ENCODE results near the gene CLASP1.
"Not testable (repeated sequence)": the region's sequence is repeated elsewhere in the genome, so short reads cannot be mapped to it uniquely, and the experiment has no call there.

The CLASP1 gene

GRCh38 chr2:121649149-121649595, at the start of gene CLASP1:
Gene CLASP1 (minus strand): TSS chr2:121649462. CDS start chr2:121605895, 43,567 bp downstream.
- no peak for FAIRE-seq

- FAIRE-seq = no peak
Observed at GRCh38 chr2:121698318-121698930, 49.2 kb upstream of the CLASP1 start.

DNA sequence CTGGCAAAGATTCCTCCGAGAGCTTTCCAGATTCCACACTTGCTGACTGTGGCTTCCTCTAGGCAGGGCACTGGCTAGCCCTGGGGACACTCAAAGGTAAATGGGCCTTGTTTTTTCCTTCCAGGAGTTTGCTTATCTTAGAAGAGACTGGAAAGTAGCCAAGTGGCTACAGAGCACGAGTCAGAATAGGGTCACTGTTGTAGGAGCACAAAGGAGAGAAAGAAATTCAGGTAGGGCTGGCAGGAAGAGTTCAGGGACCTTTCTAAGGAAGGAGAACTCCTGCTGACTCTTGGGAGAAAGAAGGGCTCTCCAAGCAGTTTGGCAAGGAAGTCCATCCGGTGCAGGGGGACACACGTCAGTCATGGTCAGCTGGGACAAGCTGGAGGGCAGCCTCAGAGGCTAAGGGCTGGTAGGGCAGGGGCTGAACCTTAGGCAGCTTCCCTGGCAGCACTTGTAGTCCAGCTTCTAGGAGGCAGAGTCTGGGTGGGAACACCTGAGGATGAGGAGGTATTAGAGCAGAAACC, 47.9 kb upstream of the CLASP1 start:
- FAIRE-seq = no peak

- no peak for FAIRE-seq
Observed at GRCh38 chr2:121696410-121696930, 47.2 kb upstream of the CLASP1 start.

- no peak for FAIRE-seq
Observed at GRCh38 chr2:121695171-121695451, 45.8 kb upstream of the CLASP1 start.

DNA sequence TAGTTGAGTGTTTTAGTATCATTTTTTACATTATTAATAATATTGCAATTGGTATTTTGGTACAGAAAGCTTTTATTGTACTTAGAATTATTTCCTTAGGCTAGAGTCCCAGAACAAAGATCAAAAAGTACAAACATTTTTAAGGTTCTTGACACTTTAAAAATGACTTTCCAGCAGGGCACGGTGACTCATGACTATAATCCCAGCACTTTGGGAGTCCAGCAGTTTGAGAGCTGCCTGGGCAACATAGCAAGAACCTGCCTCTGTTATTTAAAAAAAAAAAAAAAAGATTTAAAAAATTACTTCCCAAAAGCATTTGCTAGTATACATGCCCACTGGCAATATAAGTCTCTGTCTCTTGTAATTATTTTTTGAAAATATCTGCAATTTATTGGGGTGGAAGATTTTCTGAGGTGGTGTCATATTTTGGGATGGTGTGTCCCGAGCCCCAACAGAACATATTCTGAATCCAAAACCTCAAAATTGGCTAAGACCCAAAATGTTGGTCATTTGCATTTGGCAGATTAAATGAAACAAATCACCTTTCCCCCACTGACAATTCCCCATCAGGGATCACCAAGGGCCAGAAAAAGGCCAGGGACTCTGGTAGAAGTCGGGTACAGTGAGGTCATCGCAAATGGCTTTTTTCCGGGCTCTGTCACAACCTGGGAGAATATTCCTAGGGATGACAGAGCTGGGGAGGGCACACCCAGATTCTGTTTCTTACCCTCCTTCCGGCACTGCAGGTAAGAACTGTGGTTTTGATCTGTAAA, 45.3 kb upstream of the CLASP1 start:
- FAIRE-seq = no peak

DNA sequence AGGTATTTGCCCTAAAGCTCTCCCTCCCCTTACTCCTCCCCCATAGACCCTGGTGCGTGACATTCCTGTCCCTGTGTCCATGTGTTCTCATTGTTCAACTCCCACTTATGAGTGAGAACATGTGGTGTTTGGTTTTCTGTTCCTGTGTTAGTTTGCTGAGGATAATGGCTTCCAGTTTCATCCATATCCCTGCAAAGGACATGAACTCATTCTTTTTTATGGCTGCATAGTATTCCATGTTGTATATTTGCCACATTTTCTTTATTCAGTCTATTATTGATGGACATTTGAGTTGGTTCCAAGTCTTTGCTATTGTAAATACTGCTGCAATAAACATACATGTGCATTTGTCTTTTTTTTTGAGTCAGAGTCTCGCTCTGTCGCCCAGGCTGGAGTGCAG, 41.3 kb upstream of the CLASP1 start:
- FAIRE-seq = not testable (repeated sequence)

DNA sequence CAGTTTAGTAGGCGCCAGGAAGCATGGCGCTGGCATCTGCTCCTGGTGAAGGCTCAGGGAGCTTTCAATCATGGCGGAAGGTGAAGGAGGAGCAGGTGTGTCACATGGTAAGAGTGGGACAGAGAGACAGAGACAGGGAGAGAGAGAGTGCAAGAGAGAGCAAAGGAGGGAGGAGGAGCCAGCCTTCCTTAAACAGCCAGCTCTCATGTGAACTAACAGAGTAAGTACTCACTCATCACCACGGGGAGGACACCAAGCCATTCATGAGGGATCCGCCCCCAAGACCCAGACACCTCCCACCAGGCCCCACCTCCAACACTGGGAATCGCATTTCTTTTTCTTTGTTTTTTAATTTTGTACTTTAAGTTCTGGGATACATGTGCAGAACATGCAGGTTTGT, 40.8 kb upstream of the CLASP1 start:
- no peak for FAIRE-seq

DNA sequence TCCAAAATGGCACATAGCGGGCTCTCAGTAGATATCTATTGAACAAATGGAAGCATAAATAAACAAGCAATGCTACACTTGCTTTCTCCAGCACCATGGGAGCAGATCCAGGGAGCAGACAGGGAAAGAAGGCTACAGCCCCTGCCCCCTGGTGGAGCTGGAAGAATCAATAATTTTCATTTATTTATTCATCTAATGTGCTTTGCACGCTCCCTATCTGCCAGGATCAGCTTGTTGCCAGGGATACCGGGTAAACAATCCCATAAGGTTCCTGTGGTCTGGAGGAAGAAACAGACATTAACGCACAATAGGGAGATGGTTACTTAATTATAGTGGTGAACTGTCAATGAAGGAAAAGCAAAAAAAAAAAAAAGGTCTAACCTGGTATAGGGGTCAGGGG, 40.1 kb upstream of the CLASP1 start:
- FAIRE-seq = no peak

- no peak for FAIRE-seq
Observed at GRCh38 chr2:121688820-121689219, 39.6 kb upstream of the CLASP1 start.

DNA sequence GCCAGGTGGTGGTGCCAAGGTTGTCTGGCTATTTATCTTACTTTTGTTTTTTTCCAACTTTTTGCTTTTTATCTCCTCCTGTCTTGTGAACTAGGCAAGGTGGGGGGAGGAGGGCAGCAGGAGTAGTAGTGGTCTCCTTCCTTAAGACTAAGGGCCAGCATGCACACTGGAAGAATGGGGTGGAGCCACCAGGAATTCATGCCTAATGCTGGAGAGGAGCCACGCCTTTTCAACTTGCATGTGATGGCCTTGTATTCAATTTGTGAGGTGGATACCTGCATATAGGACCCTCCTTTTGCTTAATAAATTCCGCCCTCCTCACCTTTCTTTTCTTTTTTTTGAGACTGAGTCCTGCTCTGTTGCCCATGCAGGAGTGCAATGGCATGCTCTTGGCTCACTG, 37.6 kb upstream of the CLASP1 start:
- no peak for FAIRE-seq

DNA sequence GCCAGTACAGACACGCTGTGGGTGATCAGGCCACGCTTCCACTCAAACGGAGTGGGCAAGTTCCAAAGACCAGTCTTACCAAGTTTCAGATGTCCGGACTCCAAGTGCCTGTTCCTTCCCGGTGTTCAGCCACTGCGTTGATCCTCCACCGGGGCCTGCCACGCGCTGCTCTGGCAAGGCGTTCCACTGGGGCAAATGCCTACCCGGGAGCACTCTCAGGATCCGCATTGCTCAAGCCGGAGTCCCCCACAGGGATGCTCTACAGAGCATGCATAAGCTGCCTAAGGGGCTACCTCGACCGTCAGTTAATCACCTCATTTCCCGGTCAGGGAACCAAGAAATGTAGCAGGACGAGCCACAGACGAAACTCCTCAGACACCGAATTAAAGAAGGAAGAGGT, 37.0 kb upstream of the CLASP1 start:
- no peak for FAIRE-seq

- FAIRE-seq = no peak
Observed at GRCh38 chr2:121682396-121683298, 33.4 kb upstream of the CLASP1 start.

GRCh38 chr2:121677855-121678254, 28.6 kb upstream of the CLASP1 start:
- no peak for FAIRE-seq

- FAIRE-seq = not testable (repeated sequence)
Observed at GRCh38 chr2:121671621-121672020, 22.4 kb upstream of the CLASP1 start.

- FAIRE-seq = no peak
Observed at GRCh38 chr2:121670181-121670580, 20.9 kb upstream of the CLASP1 start.

DNA sequence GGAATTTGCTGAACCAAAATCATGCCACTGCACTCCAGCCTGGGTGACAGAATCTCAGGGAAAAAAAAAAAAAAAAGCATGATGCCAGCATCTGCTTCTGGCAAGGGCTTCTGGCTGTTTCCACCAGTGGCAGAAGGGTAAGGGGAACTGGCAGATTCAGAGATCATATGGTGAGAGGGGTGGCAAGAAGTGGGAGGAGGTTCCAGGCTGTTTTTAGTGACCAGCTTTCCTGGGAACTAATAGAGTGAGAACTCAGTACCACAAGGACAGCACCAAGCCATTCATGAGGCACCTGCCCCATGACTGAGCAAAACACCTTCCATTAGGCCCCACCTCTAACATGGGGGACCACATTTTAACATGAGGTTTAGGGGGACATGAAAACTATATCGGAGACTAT, 18.4 kb upstream of the CLASP1 start:
- FAIRE-seq = no peak

- no peak for FAIRE-seq
Observed at GRCh38 chr2:121666042-121666441, 16.8 kb upstream of the CLASP1 start.

DNA sequence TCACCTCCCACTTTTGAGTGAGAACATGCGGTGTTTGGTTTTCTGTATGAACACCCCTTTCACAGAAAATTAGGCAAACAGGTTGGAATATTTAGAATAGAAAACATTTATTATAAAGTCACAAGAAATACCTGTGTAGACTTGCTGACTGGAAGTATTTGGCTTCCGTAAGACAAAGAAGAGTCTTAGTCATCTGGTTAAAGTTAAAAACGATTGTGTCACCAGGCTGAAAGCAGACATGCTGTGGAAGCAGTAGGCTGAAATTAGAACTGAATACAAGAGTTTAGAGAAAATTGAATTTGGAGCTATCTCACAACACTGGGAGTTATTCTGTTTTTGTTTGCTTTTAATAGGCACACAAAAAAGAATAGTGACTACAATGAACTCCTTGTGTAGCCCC, 16.2 kb upstream of the CLASP1 start:
- no peak for FAIRE-seq

- FAIRE-seq = no peak
Observed at GRCh38 chr2:121664713-121665112, 15.5 kb upstream of the CLASP1 start.

DNA sequence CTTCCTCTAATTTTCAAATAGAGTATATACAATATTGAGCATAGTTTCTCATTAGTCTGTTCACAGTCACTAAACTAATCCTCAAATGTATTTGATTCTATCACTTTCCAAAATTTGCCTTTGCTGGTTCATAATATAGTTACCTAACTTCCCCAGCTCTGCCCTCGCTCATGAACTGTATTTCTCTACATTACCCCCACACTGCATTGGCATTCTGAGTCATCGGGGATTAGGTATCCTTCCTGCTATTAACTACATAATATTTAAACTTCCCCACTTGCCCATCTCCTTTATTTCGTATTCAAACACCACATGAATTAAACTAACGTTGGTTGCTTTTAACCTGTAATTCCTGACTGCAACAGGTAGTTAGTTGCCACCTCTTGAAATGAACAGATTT, 14.8 kb upstream of the CLASP1 start:
- no peak for FAIRE-seq

- FAIRE-seq = no peak
Observed at GRCh38 chr2:121663434-121663833, 14.2 kb upstream of the CLASP1 start.

GRCh38 chr2:121662656-121663055, 13.4 kb upstream of the CLASP1 start:
- FAIRE-seq = no peak
